Neural crest cell (in vitro differentiated cells): ENCODE measurements around the gene SLC35F1. TPM values are rescaled to one million over a fixed set of nuclear protein-coding genes. Genes with fewer than 3 reads are reported as not detected.

ENCODE experiments used
- DNase-seq: peaks from one replicate; pipeline ENCODE4 v3.0.0; 2021; ENCODE audit warnings: low read depth, mixed read lengths, low spot score
- H3K27ac Mint-ChIP-seq: one replicate; pipeline ENCODE4 v1.8.0; 2021; ENCODE audit warnings: mild to moderate bottlenecking, mixed read lengths; ENCODE audit not compliant: unreplicated experiment
- H3K27me3 Mint-ChIP-seq: 2 replicates; pipeline ENCODE4 v1.8.0; 2021; ENCODE audit warnings: low read depth, mild to moderate bottlenecking, mixed read lengths
- H3K36me3 Mint-ChIP-seq: 2 replicates; pipeline ENCODE4 v1.8.0; 2021; ENCODE audit warnings: low read depth, mild to moderate bottlenecking, mixed read lengths
- H3K4me1 Mint-ChIP-seq: 2 replicates; pipeline ENCODE4 v1.8.0; 2021; ENCODE audit warnings: mixed read lengths
- H3K4me3 Mint-ChIP-seq: one replicate; pipeline ENCODE4 v1.8.0; 2021; ENCODE audit warnings: mild to moderate bottlenecking, mixed read lengths
- H3K9me3 Mint-ChIP-seq: 2 replicates; pipeline ENCODE4 v1.8.0; 2021; ENCODE audit warnings: mixed read lengths
- CTCF ChIP-seq: fragments of 200-600 bp; sonication (generic); conservative IDR thresholded peaks from 2 replicates; pipeline ENCODE4 v1.5.0; 2021; ENCODE audit warnings: antibody characterized with exemption, mild to moderate bottlenecking
- total RNA-seq: library from RNA; stranded (reverse); gene quantifications from 2 replicates; pipeline ENCODE4 v1.2.1, GENCODE V29; 2021

Gene SLC35F1
- total RNA-seq, 1 donor from 2014 or later = 41.4 TPM

DNA sequence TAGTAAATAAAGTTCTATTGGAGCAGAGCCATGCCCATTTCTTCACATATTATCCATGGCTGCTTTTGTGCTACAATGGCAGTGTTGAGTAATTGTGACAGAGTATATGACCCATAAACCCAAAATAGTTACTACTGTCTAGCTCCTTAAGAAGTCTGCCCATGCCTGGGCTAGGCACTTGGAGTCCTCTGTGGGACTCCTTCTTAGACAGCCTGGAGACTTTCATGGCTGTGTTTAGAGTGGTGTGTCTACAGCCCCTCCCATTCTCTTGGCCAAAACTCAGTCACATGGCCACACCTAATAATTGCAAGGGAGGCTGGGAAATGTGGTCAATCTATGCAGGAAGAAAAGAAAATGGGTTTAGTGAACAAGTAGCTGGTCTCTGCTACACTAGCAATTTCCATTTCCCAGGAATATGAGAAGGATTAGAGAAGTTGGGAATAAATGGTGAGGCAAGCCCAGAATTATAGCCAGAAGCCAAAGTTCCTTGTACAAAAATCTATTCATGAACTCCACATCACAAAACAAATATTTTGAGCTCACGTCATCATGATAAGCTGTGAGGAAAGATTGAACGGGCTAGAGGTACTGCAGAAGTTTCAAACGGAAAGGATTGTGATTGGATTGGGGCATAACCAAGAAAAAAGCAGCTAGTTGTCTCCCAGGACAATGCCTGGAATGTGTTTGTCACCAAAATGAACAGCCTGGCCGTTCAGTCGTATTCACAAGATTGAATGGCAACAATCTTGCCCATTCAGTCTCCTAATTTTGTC, 389.3 kb downstream of the SLC35F1 start:
- Mint-ChIP-seq H3K36me3 (peaks cover 8% of the 10 kb centered on the region), H3K4me1 (peaks cover 24% of the 10 kb centered on the region), H3K27ac (peak overlapping the region; percentile 51), H3K4me3 (no peak overlapping the region), H3K9me3 (peaks cover 3% of the 10 kb centered on the region), H3K27me3 (no peaks in the 10 kb centered on the region)
- no peak for DNase-seq
- TF ChIP-seq CTCF = no peak

DNA sequence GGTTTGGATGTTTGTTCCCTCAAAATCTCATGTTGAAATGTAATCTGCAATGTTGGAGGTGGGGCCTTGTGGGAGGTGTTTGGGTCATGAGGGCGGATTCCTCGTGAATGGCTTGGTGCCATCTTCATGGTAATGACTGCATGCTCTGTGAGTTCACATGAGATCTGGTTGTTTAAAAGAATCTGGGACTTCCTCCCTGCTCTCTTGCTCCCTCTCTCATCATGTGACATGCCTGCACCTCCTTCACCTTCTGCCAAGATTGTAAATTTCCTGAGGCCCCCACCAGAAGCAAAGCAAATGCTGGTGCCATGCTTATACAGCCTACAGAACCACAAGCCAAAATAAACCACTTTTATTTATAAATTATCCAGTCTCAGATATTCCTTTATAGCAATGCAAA, 390.8 kb downstream of the SLC35F1 start:
- Mint-ChIP-seq H3K27me3 (no peaks in the 10 kb centered on the region), H3K4me1 (peaks cover 20% of the 10 kb centered on the region), H3K27ac (no peak overlapping the region), H3K36me3 (peaks cover 8% of the 10 kb centered on the region), H3K9me3 (peaks cover 3% of the 10 kb centered on the region), H3K4me3 (no peak overlapping the region)
- no peak for DNase-seq
- no peak for TF ChIP-seq CTCF

DNA sequence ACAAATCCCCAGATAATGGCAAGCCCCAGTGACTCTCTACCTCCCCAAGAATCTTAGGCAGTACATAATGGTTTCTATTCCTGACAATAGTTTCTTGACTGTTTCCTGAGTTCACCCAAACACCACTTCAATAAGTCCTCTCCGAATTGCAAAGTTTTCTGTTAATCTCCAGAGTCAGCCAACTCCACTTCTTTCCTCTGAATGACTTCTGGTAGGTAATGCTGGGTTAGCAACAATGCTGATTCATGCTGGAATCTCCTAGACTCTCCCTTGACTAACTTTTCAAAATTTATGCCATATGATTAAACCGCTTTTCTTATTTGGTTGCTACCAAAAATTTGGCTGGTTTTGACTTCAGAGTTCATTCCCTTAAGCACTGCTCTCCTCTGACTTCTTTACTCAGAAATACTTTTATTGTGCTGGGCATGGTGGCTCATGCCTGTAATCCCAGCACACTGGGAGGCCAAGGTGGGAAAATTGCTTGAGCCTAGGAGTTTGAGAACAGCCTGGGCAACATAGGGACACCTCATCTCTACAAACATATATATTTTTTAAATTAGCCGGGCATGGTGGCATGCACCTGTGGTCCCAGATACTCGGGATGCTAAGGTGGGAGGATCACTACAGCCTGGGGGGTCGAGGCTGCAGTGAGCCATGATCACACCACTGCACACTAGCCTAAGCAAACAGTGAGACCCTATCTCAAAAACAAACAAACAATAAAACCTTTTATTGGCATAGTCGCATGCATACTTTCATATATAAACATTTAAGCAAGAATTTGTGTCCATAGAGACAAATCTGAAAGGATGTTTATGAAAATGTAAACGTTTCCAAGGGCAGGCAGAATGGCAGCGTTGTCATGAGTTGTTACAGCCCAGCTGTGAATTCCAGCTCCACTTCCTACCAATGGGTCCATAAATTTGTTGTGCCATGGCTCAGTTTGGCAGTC, 391.7 kb downstream of the SLC35F1 start:
- Mint-ChIP-seq H3K36me3 (peaks cover 8% of the 10 kb centered on the region), H3K4me3 (no peak overlapping the region), H3K9me3 (peaks cover 3% of the 10 kb centered on the region), H3K27me3 (no peaks in the 10 kb centered on the region), H3K4me1 (peaks cover 20% of the 10 kb centered on the region), H3K27ac (no peak overlapping the region)
- DNase-seq = no peak
- no peak for TF ChIP-seq CTCF

DNA sequence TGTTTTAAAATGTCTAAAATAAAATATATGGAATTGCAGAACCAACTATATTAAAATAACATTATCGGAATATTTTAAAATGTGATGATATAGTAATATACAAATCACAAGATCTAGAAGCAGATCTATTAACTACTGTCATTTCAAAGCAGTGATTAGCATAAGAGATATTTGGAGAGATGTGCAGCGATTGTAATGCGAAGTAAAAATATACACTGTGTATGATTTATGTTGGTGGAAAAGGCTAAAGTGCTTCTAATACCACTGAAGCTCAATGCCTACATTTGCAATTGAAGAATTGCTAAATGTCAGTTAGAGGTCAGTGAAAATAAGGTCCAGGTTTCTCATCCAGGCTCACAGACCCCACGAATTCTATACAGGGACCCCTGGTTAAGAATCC, 392.4 kb downstream of the SLC35F1 start:
- Mint-ChIP-seq H3K27me3 (no peaks in the 10 kb centered on the region), H3K27ac (no peak overlapping the region), H3K36me3 (peaks cover 9% of the 10 kb centered on the region), H3K4me3 (no peak overlapping the region), H3K4me1 (peaks cover 20% of the 10 kb centered on the region), H3K9me3 (peaks cover 3% of the 10 kb centered on the region)
- DNase-seq = no peak
- no peak for TF ChIP-seq CTCF

GRCh38 chr6:118304321-118304720, 397.3 kb downstream of the SLC35F1 start:
- TF ChIP-seq CTCF = no peak
- DNase-seq = no peak
- H3K36me3 Mint-ChIP-seq = peaks cover 12% of the 10 kb centered on the region

More at GRCh38 chr6:118304321-118304720, 397.3 kb downstream of the SLC35F1 start:
- no peak overlapping the region for H3K4me3 Mint-ChIP-seq
- peaks cover 3% of the 10 kb centered on the region for H3K9me3 Mint-ChIP-seq
- H3K27ac Mint-ChIP-seq = no peak overlapping the region
- H3K27me3 Mint-ChIP-seq = no peaks in the 10 kb centered on the region
- peaks cover 17% of the 10 kb centered on the region for H3K4me1 Mint-ChIP-seq
